Measurements from ENCODE around the gene CTSA. TPM values are rescaled to one million over a fixed set of nuclear protein-coding genes. Genes with fewer than 3 reads are reported as not detected.

The CTSA gene
- total RNA-seq, 1 donor from 2014 or later, result 69.0 TPM

GRCh38 chr20:45888681-45889080, 2.5 kb upstream of the CTSA start:
- H3K4me1 ChIP-seq (ENCODE audit: insufficient read depth, low read length), result peaks cover 39% of the 10 kb centered on the region
- Mint-ChIP-seq H3K27me3 (ENCODE audit: low read depth, unreplicated experiment) (no peaks in the 10 kb centered on the region), H3K36me3 (ENCODE audit: low read depth, unreplicated experiment) (peaks cover 11% of the 10 kb centered on the region), H3K9me3 (ENCODE audit: unreplicated experiment) (no peaks in the 10 kb centered on the region), H3K4me1 (ENCODE audit: low read depth, unreplicated experiment) (peaks cover 18% of the 10 kb centered on the region), H3K4me3 (ENCODE audit: unreplicated experiment) (no peak overlapping the region), H3K27ac (ENCODE audit: unreplicated experiment) (no peak overlapping the region)
- no peak overlapping the region for H3K4me3 ChIP-seq (ENCODE audit: insufficient read depth, low read depth, low read length)
- no peaks in the 10 kb centered on the region for H3K9me3 ChIP-seq (ENCODE audit: insufficient read depth, low read depth, low read length)
- H3K36me3 ChIP-seq (ENCODE audit: insufficient read depth, low read length), result peaks cover 4% of the 10 kb centered on the region
- H3K27ac ChIP-seq (ENCODE audit: low read depth, low read length), result no peak overlapping the region
- DNase-seq (ENCODE audit: low read depth) (no peak), FAIRE-seq (no peak)
- H3K79me2 ChIP-seq (ENCODE audit: insufficient read depth, low read length), result peaks cover 20% of the 10 kb centered on the region
- peaks cover 31% of the 10 kb centered on the region for H4K20me1 ChIP-seq (ENCODE audit: insufficient read depth, low read length)
- no peaks in the 10 kb centered on the region for H3K27me3 ChIP-seq (ENCODE audit: insufficient read depth, low read length)
- H3K4me2 ChIP-seq (ENCODE audit: low read length), result no peak overlapping the region
- TF ChIP-seq EZH2 (IDR thresholded peaks at IDR 0.05; ENCODE audit: insufficient read depth, low read length), result no peak
- no peak for TF ChIP-seq CTCF (IDR thresholded peaks at IDR 0.05; ENCODE audit: insufficient read depth, low read depth, low read length)
- no peak overlapping the region for H2AFZ ChIP-seq (ENCODE audit: low read depth, low read length)
- H3K9ac ChIP-seq (ENCODE audit: low read length), result no peak overlapping the region

GRCh38 chr20:45890077-45890984, 804 bp upstream of the CTSA start:
- H3K9ac ChIP-seq (ENCODE audit: low read length), result peak overlapping the region; percentile 88
- Mint-ChIP-seq H3K4me3 (ENCODE audit: unreplicated experiment) (peak overlapping the region; percentile 89), H3K4me1 (ENCODE audit: low read depth, unreplicated experiment) (peaks cover 11% of the 10 kb centered on the region), H3K9me3 (ENCODE audit: unreplicated experiment) (no peaks in the 10 kb centered on the region), H3K27ac (ENCODE audit: unreplicated experiment) (peak overlapping the region; percentile 14), H3K27me3 (ENCODE audit: low read depth, unreplicated experiment) (no peaks in the 10 kb centered on the region), H3K36me3 (ENCODE audit: low read depth, unreplicated experiment) (peaks cover 14% of the 10 kb centered on the region)
- H3K27ac ChIP-seq (ENCODE audit: low read depth, low read length), result peak overlapping the region; percentile 57
- peak overlapping the region; percentile 77 for H3K4me3 ChIP-seq (ENCODE audit: insufficient read depth, low read depth, low read length)
- H3K4me1 ChIP-seq (ENCODE audit: insufficient read depth, low read length), result peaks cover 30% of the 10 kb centered on the region
- H3K4me2 ChIP-seq (ENCODE audit: low read length), result peak overlapping the region; percentile 99
- H2AFZ ChIP-seq (ENCODE audit: low read depth, low read length), result peak overlapping the region; percentile 94
- H4K20me1 ChIP-seq (ENCODE audit: insufficient read depth, low read length), result peaks cover 28% of the 10 kb centered on the region
- H3K36me3 ChIP-seq (ENCODE audit: insufficient read depth, low read length), result no peaks in the 10 kb centered on the region
- peaks cover 16% of the 10 kb centered on the region for H3K79me2 ChIP-seq (ENCODE audit: insufficient read depth, low read length)
- H3K27me3 ChIP-seq (ENCODE audit: insufficient read depth, low read length), result no peaks in the 10 kb centered on the region
- TF ChIP-seq CTCF (IDR thresholded peaks at IDR 0.05; ENCODE audit: insufficient read depth, low read depth, low read length) (peak; percentile 49), EZH2 (IDR thresholded peaks at IDR 0.05; ENCODE audit: insufficient read depth, low read length) (no peak)
- FAIRE-seq (no peak), DNase-seq (ENCODE audit: low read depth) (peak; percentile 71)
- no peaks in the 10 kb centered on the region for H3K9me3 ChIP-seq (ENCODE audit: insufficient read depth, low read depth, low read length)

All from astrocyte (in vitro differentiated cells and primary cell).